Activated CD4-positive, alpha-beta T cell treated with anti-CD3 and anti-CD28 coated beads, Interleukin-10, Interleukin-2, amounts not matched to agents 100 ng/mL and 50 ng/mL, durations not matched to agents 16 hours and 8 hours (primary cell): ENCODE results near the gene OR56A4.

ENCODE experiments used
- DNase-seq: peaks from one replicate; pipeline ENCODE4 v3.0.0-alpha.2; 2020

OR56A4 gene

DNA sequence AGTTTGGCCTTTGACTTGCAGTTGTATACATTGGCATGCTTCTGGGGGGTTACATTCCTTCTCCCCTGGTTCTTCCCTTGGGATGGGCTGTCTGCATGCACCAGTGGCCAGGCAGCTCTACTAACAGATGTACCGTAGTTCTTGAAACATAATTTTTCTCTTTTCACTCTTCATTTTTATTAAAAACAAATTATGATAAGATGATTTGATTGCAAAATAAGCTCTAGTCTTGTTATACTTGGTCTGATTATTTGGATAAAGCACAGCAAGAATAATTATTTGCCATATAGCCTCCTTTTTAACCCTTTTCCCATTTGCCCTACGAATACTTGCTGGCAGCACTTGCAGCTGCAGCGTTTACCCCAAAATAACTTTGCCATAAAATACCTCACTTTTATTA lies 51.2 kb downstream of the OR56A4 start:
- DNase-seq = no peak
